ENCODE results near the gene SAP30BP.

- TF ChIP-seq CTCF (IDR thresholded peaks at IDR 0.05; ENCODE audit: low read depth, low read length) (no peak), POLR2A (IDR thresholded peaks at IDR 0.05; ENCODE audit: extremely low read depth, insufficient read length) (no peak), MAX (IDR thresholded peaks at IDR 0.05; ENCODE audit: low read depth, low read length) (no peak), MYC (IDR thresholded peaks at IDR 0.05; ENCODE audit: low read depth, low read length) (no peak)
These were observed 72.0 kb downstream of the SAP30BP start for GRCh38 chr17:75739174-75739573.

Measured in NB4 (cell line).